Glomerular endothelial cell (primary cell): ENCODE measurements around the gene TRERF1. TPM values are rescaled to one million over a fixed set of nuclear protein-coding genes. Genes with fewer than 3 reads are reported as not detected.

Experiments
- DNase-seq: peaks from one replicate; pipeline ENCODE4 v3.0.0-alpha.2; 2011; ENCODE audit warnings: low read depth, low spot score; ENCODE audit errors: extremely low read depth
- total RNA-seq: library from RNA; depleted of rRNA; stranded (reverse); fragments of >200 nt; gene quantifications from 2 replicates; pipeline ENCODE4 v1.2.3, GENCODE V29; 2015

The TRERF1 gene
- total RNA-seq, 1 donor from 2014 or later: 2.5 TPM

GRCh38 chr6:42424906-42425474 is 26.7 kb downstream of the TRERF1 start:
- DNase-seq: no peak

DNA sequence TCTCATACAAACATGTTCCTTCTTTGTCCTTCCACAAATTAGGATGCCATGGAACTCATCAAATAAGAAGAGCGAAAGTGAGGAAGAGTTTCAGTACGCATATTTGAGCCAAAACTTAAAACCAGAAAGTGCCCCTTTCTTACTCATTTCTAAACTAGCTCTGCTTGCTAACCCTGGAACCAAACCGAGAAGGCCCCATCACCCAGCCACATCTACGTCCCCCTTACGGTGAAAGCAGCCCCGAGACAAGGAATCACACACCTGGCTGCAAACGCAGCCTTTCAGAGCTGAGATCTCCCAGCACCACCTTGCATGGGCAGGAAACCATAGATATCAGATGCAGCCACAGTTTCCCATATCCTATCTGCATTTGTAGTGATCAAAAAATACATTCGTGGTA is 28.5 kb downstream of the TRERF1 start:
- no peak for DNase-seq

GRCh38 chr6:42420741-42421140 is 31.0 kb downstream of the TRERF1 start:
- no peak for DNase-seq

DNA sequence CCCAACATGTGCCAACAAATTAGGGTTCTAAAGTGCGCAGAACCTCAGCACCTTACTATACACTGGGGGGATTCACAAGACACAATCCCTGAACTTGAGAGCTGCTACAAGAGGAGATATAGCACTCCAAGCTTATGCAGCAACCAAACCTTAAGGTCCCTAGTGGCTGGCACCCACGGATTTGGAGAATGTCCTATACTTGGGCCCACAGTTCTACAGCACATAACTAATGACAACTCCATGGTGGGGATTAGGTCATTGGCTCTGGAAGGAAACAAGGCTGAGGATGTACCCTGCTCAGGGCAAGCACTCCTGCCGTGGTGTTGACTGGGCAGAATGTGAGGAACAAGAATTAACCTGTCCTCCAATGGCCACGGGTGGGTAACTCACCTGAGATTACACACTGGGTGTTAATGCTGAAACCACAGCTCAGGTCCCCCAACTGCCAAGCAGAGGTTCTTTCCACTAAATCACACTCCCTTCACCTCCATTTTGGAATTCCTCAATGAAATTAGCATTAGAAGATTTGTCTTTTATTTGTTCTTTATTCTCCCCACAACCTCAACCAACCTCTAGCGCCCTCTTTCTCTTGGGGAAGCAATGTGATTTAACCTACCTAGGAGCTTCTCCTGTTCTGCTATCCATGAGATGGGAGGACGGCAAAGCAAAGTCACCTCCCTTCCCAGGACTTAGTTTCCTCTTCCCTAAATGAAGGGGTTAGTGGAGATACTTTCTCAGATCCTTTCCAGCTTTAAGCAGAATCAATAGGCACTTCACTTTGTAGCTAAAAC is 32.0 kb downstream of the TRERF1 start:
- no peak for DNase-seq

DNA sequence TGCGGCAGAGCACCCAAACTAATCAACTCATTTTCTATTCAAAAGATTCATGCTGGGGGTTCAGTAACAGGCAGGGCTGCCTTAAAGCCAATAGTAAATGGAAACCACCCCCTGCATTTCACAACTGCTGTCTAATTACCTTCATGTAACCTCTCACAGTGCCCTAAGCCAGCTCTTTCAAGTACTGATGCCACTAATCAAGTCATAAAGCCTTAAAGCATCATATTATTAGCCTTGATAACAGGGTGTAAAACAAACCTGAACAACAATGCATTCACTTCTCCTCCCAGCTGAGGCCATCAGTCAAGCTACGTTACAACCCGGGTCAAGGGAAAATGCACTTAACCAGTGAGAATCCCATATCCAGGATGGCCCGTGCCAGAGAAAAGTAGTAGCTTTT is 33.0 kb downstream of the TRERF1 start:
- DNase-seq: no peak

DNA sequence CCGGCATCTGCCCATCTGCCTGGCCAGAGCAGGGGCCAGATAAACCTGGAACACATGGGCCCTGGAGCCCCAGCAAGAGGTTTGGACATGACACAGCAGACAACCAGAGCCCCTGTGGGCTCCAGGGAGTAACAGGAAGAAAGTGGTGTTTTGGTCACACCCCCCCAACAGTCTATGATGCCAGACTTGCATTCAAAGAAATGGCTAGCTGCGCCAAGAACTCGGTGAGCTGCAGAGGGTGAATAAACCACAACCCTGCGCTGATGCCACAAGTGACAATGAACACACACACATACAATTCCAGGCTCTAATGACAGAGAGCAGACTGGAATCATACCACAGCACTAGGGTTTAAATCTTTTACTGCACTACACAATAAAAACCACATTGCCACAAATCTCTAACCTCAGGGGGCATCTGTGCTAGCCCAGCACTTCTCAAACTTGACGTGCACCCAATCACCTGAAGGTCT is 34.0 kb downstream of the TRERF1 start:
- DNase-seq: no peak

- DNase-seq: no peak
These were observed 40.3 kb downstream of the TRERF1 start for GRCh38 chr6:42411406-42411805.

GRCh38 chr6:42410861-42411260 is 40.9 kb downstream of the TRERF1 start:
- no peak for DNase-seq

- no peak for DNase-seq
These were observed 42.1 kb downstream of the TRERF1 start for GRCh38 chr6:42409581-42409980.

DNA sequence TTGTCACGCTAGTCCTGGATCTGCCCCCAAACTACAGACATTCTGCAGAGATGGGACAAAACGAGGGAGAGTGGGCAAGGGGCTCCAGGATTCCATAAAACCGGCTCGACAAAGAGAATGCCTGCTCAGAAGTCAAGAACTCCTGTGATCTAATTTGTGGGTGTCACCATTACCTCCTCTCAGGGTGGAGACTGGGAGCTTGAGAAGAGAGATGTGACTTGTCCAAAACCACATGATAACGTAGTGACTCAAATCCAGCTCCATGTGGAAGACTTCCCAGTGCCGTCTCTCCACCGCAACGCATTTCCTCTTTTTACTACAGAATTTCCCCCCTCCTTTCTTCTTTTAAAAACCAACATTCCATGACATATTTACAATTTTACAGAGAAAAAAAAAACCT is 44.3 kb downstream of the TRERF1 start:
- DNase-seq: no peak

DNA sequence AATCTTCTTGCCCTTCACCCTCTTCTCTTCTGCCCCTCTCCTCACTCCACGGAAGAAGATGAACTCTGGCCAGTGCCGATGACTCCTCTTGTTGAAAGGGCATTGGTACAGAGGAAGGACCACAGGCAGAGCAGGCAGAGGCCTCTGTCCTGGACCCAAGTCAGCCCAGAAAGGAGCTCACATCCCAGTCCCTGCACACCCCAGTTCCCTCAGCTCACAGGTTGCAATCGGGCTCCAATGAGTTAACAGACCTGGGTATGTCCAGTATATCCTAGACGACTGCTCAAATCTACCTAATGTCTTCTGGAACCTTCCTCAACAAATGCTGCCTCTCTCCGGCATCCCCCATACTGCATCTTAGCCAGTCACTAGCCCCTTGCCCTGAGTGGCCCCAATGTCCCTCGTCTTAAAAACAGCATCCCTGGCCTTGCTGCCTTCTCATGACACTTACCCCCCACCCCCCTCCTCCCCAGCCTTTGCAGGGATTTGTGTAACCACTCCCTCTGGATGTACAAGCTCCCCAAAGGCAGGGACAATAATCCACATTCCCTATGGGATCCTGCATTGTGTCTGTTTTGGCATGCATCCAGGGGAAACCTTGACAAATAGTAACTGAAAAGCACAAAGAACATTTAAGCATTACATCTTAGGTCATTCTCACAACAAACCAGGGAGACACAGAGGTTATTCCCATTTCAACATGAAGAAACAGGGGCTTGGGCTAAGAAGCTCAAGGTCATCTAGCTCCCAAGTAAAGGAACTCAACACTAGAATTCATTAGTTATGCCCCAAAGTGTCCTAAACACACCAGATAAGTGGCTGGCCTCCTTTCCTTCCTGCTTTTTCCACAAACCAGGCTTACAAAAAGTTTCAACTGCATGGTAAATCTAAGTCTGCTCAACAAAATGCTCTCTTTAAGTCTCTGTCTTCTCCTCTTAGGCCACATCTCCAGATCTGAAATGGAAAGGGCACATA is 45.1 kb downstream of the TRERF1 start:
- DNase-seq: no peak

DNA sequence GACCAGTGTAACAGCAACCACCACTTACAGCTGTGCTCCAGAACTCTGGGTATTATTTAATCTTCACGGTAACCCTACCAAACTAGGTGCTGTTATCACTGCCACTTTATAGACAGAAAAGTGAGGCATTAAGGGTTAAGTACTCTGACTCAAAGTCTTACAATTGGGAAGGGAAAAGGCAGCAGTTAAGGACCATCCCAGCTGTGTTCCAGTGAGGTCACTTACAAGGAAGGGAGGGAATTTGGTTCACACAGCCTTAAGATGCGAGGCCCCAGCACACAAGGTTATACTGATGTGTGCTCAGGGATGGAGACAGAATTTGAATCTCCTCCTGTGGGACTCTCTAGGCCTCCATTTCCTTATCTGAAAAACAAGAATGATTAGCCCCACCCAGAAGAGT is 46.7 kb downstream of the TRERF1 start:
- DNase-seq: no peak

DNA sequence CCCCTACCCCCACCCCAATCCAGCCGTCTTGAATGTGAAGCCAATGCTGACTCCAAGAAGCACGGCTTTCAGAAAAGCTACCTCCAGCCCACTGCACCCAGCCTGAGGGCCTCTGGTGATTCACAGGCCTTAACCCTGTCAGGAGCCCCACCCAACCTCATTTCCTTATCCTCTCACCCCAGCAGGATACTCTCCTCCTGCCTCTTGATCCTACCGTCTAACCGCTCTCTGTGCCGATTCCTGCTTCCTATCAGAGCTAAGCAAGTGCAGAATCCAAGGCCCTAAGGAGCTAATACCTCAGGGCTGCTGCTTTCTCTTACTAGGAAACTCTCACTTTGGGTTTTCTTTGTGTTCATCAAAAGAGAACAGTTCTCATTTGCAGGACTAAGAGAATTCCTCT is 47.2 kb downstream of the TRERF1 start:
- DNase-seq: no peak

GRCh38 chr6:42403831-42404230 is 47.9 kb downstream of the TRERF1 start:
- no peak for DNase-seq

- no peak for DNase-seq
These were observed 48.3 kb downstream of the TRERF1 start for GRCh38 chr6:42403421-42403820.

DNA sequence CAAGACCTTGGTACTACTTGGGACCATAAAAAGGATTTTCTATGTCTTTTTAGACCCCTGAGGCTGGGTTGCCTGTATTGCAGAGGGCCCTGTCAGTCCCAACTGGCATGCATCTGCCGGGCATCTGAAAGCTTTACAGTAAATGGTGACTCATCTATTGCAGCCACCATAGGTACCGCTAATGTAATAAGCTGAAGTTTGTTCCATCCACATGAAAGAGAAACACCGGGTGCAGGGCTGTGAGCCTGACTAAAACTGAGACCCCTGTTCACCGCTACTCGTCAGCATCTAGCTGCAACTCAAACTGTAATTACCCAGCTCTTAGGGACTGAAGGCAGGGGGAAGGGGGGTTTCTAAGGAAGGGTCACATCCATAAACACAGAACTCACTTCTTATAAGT is 49.5 kb downstream of the TRERF1 start:
- no peak for DNase-seq

GRCh38 chr6:42401613-42401951 is 50.1 kb downstream of the TRERF1 start:
- no peak for DNase-seq

GRCh38 chr6:42400886-42401612 is 50.7 kb downstream of the TRERF1 start:
- DNase-seq: no peak

- DNase-seq: no peak
These were observed 51.5 kb downstream of the TRERF1 start for GRCh38 chr6:42400061-42400760.

DNA sequence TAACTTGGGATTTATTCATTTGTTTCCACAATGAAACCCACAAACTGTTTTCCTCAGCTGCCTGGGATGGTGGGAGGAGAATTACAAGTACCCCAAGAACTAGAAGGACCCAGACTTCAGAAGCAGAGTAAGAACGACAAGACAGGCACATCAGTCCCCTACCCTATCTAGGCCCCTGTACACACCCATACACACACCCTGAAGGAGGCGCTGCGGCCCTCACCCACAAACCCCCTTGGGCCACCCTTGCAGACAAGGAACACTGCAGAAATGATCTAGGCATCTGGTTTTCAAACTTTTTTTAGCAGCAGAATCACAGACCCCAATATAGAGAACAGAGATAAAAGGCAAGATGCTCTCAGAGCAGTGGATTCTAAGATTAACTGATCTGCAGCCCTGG is 55.0 kb downstream of the TRERF1 start:
- no peak for DNase-seq
